CD14-positive monocyte (primary cell): ENCODE results near the gene ERCC6. TPM values are rescaled to one million over a fixed set of nuclear protein-coding genes. Genes with fewer than 3 reads are reported as not detected.

Source experiments
- DNase-seq, 3 donors: peaks; one replicate each; pipeline ENCODE4 v3.0.0-alpha.2; 2011 to 2022
- H2AFZ ChIP-seq: 2 replicates; pipeline ENCODE4 v1.6.0; 2012; ENCODE audit warnings: mild to moderate bottlenecking, low read depth, low read length, inconsistent platforms; ENCODE audit not compliant: insufficient read depth, poor library complexity, severe bottlenecking
- H3K27ac ChIP-seq, 2 donors: 1 replicate in 1 of 2; 2 replicates in 1 of 2; pipeline ENCODE4 v1.5.1; 2012 to 2013; ENCODE audit warnings: low read length in 2 of 2, control low read depth in 1 of 2, inconsistent platforms in 1 of 2, low read depth in 1 of 2, mild to moderate bottlenecking in 1 of 2
- H3K27me3 ChIP-seq, 2 donors: one replicate each; pipeline versions ENCODE4 v1.6.0 to v1.6.1; 2011 to 2013; ENCODE audit warnings: low read length in 2 of 2; ENCODE audit not compliant: control insufficient read depth in 2 of 2, insufficient read depth in 2 of 2
- H3K36me3 ChIP-seq, 2 donors: replicated peaks in 1 of 2; 1 replicate in 1 of 2; 2 replicates in 1 of 2; pipeline versions ENCODE4 v1.5.1 to v1.6.1; 2012 to 2013; ENCODE audit warnings: low read length in 2 of 2, control low read depth in 1 of 2, inconsistent platforms in 1 of 2, mild to moderate bottlenecking in 1 of 2; ENCODE audit not compliant: insufficient read depth in 2 of 2, control insufficient read depth in 1 of 2
- H3K4me1 ChIP-seq, 2 donors: 1 replicate in 1 of 2; 2 replicates in 1 of 2; pipeline versions ENCODE4 v1.5.1 to v1.6.1; 2012 to 2013; ENCODE audit warnings: low read length in 2 of 2, control low read depth in 1 of 2, inconsistent platforms in 1 of 2, mild to moderate bottlenecking in 1 of 2, moderate library complexity in 1 of 2; ENCODE audit not compliant: insufficient read depth in 2 of 2, control insufficient read depth in 1 of 2
- H3K4me2 ChIP-seq: replicated peaks from 2 replicates; pipeline ENCODE3; 2012; ENCODE audit warnings: low read length, moderate library complexity, mild to moderate bottlenecking; ENCODE audit not compliant: poor library complexity, severe bottlenecking; ENCODE audit errors: extremely low read depth
- H3K4me3 ChIP-seq, 3 experiments: fragments of 200-600 bp in 1 of 3; sonication (generic) in 1 of 3; replicated peaks in 1 of 3; 1 replicate in 2 of 3; 2 replicates in 1 of 3; pipeline ENCODE4 v1.5.1; 2011 to 2013; ENCODE audit warnings: low read length in 3 of 3, mild to moderate bottlenecking in 3 of 3, control low read depth in 2 of 3, low read depth in 2 of 3, inconsistent platforms in 1 of 3, moderate library complexity in 1 of 3
- H3K79me2 ChIP-seq: 2 replicates; pipeline ENCODE4 v1.6.0; 2012; ENCODE audit warnings: mild to moderate bottlenecking, control low read depth, inconsistent platforms, low read length, moderate library complexity; ENCODE audit not compliant: insufficient read depth
- H3K9ac ChIP-seq: 2 replicates; pipeline ENCODE4 v1.6.0; 2017; ENCODE audit warnings: low read length, mild to moderate bottlenecking; ENCODE audit not compliant: insufficient read depth, poor library complexity, severe bottlenecking
- H3K9me3 ChIP-seq, 2 donors: replicated peaks in 1 of 2; 1 replicate in 1 of 2; 2 replicates in 1 of 2; pipeline versions ENCODE4 v1.5.1 to v1.6.1; 2012 to 2013; ENCODE audit warnings: low read length in 2 of 2, control low read depth in 1 of 2; ENCODE audit not compliant: control insufficient read depth in 1 of 2, insufficient read depth in 1 of 2
- H4K20me1 ChIP-seq: 2 replicates; pipeline ENCODE4 v1.6.0; 2012; ENCODE audit warnings: mild to moderate bottlenecking, low read length, control low read depth, moderate library complexity; ENCODE audit not compliant: insufficient read depth
- H3K27ac Mint-ChIP-seq, 7 donors: one replicate each; pipeline ENCODE4 v1.8.0; 2020; ENCODE audit warnings: mild to moderate bottlenecking in 7 of 7, mixed read lengths in 7 of 7, moderate library complexity in 6 of 7, inconsistent platforms in 2 of 7
- H3K27me3 Mint-ChIP-seq, 3 donors: one replicate each; pipeline ENCODE4 v1.8.0; 2021 to 2022; ENCODE audit warnings: low read depth in 3 of 3, mild to moderate bottlenecking in 3 of 3, mixed read lengths in 3 of 3, moderate library complexity in 3 of 3, inconsistent platforms in 1 of 3
- H3K36me3 Mint-ChIP-seq, 2 donors: one replicate each; pipeline ENCODE4 v1.8.0; 2020; ENCODE audit warnings: mixed read lengths in 2 of 2, inconsistent platforms in 1 of 2, mild to moderate bottlenecking in 1 of 2
- H3K4me1 Mint-ChIP-seq: one replicate; pipeline ENCODE4 v1.8.0; 2020; ENCODE audit warnings: mild to moderate bottlenecking, mixed read lengths
- H3K4me3 Mint-ChIP-seq, 2 donors: one replicate each; pipeline ENCODE4 v1.8.0; 2020; ENCODE audit warnings: mild to moderate bottlenecking in 2 of 2, mixed read lengths in 2 of 2, moderate library complexity in 1 of 2
- H3K9me3 Mint-ChIP-seq, 7 donors: one replicate each; pipeline ENCODE4 v1.8.0; 2020 to 2022; ENCODE audit warnings: mixed read lengths in 7 of 7, mild to moderate bottlenecking in 6 of 7, moderate library complexity in 6 of 7, inconsistent platforms in 2 of 7
- CTCF ChIP-seq: fragments of 200-600 bp; IDR thresholded peaks from one replicate; pipeline ENCODE4 v1.8.0; 2022; ENCODE audit warnings: antibody characterized with exemption, mild to moderate bottlenecking
- WGBS: methylation state at CpG from one replicate; pipeline ENCODE4 v1.1.5; 2013; ENCODE audit warnings: missing lambda C conversion rate; ENCODE audit not compliant: insufficient coverage; 5-methylcytosine and 5-hydroxymethylcytosine counted together
- intact Hi-C, 2 donors: fragments of 100-400 bp; cut with micrococcal nuclease; formaldehyde crosslinking; loops; one replicate each; pipeline versions ENCODE4 v1.15.0 to v1.15.1; 2023
- polyA plus RNA-seq, 3 donors: library from polyadenylated mRNA; depleted of rRNA in 1 of 3; unstranded in 2 of 3; stranded (reverse) in 1 of 3; fragments of 300-500 nt in 2 of 3; fragments of >200 nt in 1 of 3; fragmentation: Illumina TruSeq in 2 of 3; gene quantifications; 1 replicate in 2 of 3; 2 replicates in 1 of 3; pipeline ENCODE4 v1.2.3, GENCODE V29; 2012 to 2021

The ERCC6 gene
- polyA plus RNA-seq, 3 donors = 5.4 to 6.2 (median 6.0) TPM

- Histone ChIP-seq H4K20me1 (peaks cover 4% of the 10 kb centered on the region), H2AFZ (peak overlapping the region; percentile 79), H3K79me2 (peaks cover 23% of the 10 kb centered on the region), H3K27me3 (no peaks in the 10 kb centered on the region), H3K9ac (peak overlapping the region; percentile 93), H3K4me1 (peaks cover 38 to 48% of the 10 kb centered on the region in 2 donors), H3K27ac (peak overlapping the region; percentile 94 to 100), H3K9me3 (no peaks in the 10 kb centered on the region), H3K36me3 (no peaks in the 10 kb centered on the region), H3K4me2 (peak overlapping the region; percentile 76), H3K4me3 (peak overlapping the region; percentile 50 to 78 (median 64))
- 1% methylated on average over 22 of the region's 26 CpGs for WGBS
- TF ChIP-seq CTCF = no peak
- peaks cover 50% of the 10 kb centered on the region for H3K4me1 Mint-ChIP-seq
- DNase-seq = peak; percentile 59 to 67 (median 60)
- intact Hi-C loops = no loop called here
- peak overlapping the region; percentile 90 to 94 for H3K4me3 Mint-ChIP-seq
- H3K27me3 Mint-ChIP-seq = peaks cover 2% of the 10 kb centered on the region in 3 donors
- H3K9me3 Mint-ChIP-seq = peaks cover under 1 to 7% (median 5%) of the 10 kb centered on the region in 7 donors
- peak overlapping the region; percentile 94 to 99 (median 96) for H3K27ac Mint-ChIP-seq
- H3K36me3 Mint-ChIP-seq = peaks cover 0 to 3% of the 10 kb centered on the region in 2 donors
Observed at GRCh38 chr10:49539320-49539885, 482 bp upstream of the ERCC6 start.

DNA sequence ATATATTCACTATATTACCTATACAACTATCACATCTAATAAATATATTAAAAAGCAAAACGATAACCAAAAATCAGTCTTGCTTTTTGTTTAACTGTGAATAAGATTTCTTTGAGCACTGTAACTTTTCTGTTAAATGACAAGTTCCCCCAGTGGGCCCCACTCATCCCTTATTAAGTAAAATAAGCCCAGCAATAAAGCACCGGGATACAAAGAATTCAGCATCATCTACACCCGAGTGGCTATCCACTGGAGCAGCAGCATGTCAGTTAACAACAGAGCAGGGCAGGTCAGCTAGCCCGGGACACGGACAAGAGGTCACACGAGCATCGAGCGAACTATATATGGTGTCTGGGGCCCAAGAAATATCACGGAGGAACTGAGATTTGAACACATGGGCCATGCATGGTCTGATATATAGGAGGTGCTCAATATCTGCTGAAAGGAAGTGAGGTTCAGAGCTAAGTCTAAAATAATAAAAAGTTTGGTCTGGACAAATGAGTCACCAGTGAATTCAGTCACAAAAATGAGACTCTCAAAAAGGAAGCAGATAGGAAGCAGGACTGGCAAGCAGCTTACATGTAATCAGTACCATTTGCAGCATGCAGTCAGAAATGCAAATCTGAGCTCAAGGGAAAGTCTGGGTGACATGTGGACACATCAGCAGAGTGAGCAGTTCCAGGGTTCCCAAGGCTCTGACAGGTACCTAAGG lies 4.1 kb downstream of the ERCC6 start:
- WGBS = 87% methylated on average over 8 of the region's 9 CpGs

More for the DNA sequence above, 4.1 kb downstream of the ERCC6 start:
- H3K36me3 Mint-ChIP-seq = peaks cover 23 to 26% of the 10 kb centered on the region in 2 donors
- Histone ChIP-seq H3K79me2 (peaks cover 43% of the 10 kb centered on the region), H3K27me3 (no peaks in the 10 kb centered on the region), H2AFZ (no peak overlapping the region), H3K9ac (no peak overlapping the region), H3K4me3 (no peak overlapping the region), H3K4me2 (peak overlapping the region; percentile 1), H3K9me3 (no peaks in the 10 kb centered on the region), H4K20me1 (peaks cover 5% of the 10 kb centered on the region), H3K36me3 (peaks cover 25 to 34% of the 10 kb centered on the region in 2 donors), H3K4me1 (peaks cover 28 to 41% of the 10 kb centered on the region in 2 donors), H3K27ac (peak overlapping the region; percentile 30 to 82)
- peaks cover 0 to 1% (median 0%) of the 10 kb centered on the region in 7 donors for H3K9me3 Mint-ChIP-seq
- H3K4me1 Mint-ChIP-seq = peaks cover 40% of the 10 kb centered on the region
- H3K27ac Mint-ChIP-seq = peak overlapping the region; percentile 60 to 93 (median 90)
- peak; percentile 66 to 84 (median 71) for DNase-seq
- H3K4me3 Mint-ChIP-seq = peak overlapping the region in 1 of 2 donors; percentile 33
- no peak for TF ChIP-seq CTCF
- H3K27me3 Mint-ChIP-seq = no peaks in the 10 kb centered on the region
- intact Hi-C loops = no loop called here
